ENCODE data around the gene ASPSCR1. TPM values are rescaled to one million over a fixed set of nuclear protein-coding genes. Genes with fewer than 3 reads are reported as not detected.

Gene ASPSCR1
- total and polyA plus RNA-seq, 2 of the 13 experiments (the other 11 are each of a cell fraction or from before 2014, with no cell fraction given): 274 to 314 TPM

DNA sequence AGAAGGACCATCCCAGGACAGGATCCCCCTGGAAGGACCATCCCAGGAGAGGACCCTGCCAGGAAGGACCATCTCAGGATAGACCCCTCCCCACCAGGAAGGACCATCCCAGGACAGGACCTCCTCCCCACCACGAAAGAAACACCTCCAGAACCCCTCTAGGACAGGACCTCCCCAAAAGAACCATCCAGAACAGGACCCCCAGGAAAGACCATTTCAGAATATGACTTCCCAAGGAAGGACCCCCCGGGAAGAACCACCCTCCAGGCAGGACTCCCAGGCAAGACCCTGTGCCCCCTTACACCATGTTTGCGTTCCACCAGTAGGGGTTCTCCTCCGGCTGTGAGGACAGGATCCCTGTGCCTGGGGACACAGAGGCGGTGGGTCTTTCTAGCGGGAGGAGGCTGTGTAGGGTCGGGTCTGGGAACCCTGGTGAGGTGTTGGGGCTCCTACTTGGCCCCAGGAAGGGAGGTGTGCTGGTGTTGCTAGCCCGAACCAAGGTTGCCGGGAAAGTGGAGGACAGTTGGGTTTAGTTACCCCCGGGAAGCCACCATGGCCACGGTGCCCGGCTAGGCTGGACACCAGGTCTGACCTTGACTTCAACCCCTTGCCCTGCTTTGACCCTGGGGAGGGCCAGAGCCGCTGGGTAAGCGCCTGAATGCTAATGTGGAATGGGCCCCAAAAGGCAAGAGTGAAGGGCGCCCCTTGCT lies 18.6 kb upstream of the ASPSCR1 start (continued):
- TF ChIP-seq NFIB (CRISPR knock-in tag; IDR thresholded peaks at IDR 0.05; ENCODE audit: borderline replicate concordance) (no peak), GZF1 (CRISPR knock-in tag; IDR thresholded peaks at IDR 0.05) (no peak), ARID2 (CRISPR knock-in tag; IDR thresholded peaks at IDR 0.05; ENCODE audit: borderline replicate concordance) (no peak), SP140L (CRISPR knock-in tag; IDR thresholded peaks at IDR 0.05; ENCODE audit: borderline replicate concordance) (no peak), SMYD3 (CRISPR knock-in tag; IDR thresholded peaks at IDR 0.05) (0 out of 2 replicates have a peak, but pooled peaks have one; percentile 65), SMARCC2 (IDR thresholded peaks at IDR 0.05) (no peak), ZNF501 (CRISPR knock-in tag; IDR thresholded peaks at IDR 0.05) (peak; percentile 65; the same call in 1 of the 2 replicates), NFE2 (CRISPR knock-in tag; IDR thresholded peaks at IDR 0.05) (no peak), KAT7 (CRISPR knock-in tag; IDR thresholded peaks at IDR 0.05; ENCODE audit: borderline replicate concordance) (peak; percentile 36; the same call in 1 of the 2 replicates), TCF12 (IDR thresholded peaks at IDR 0.05) (no peak), TCF12 (CRISPR knock-in tag; IDR thresholded peaks at IDR 0.05) (no peak), POLR2G (IDR thresholded peaks at IDR 0.05; ENCODE audit: low read depth, low read length) (peak; percentile 50; the same call in 1 of the 2 replicates), NR2F1 (CRISPR knock-in tag; IDR thresholded peaks at IDR 0.05) (0 out of 4 replicates have a peak, but pooled peaks of 1 of the 2 experiments have one; percentile 5), ZNF792 (CRISPR knock-in tag; IDR thresholded peaks at IDR 0.05) (0 out of 2 replicates have a peak, but pooled peaks have one; percentile 5), ZNF746 (CRISPR knock-in tag; IDR thresholded peaks at IDR 0.05) (peak; percentile 41; the same call in 1 of the 2 replicates), HDAC1 (CRISPR knock-in tag; IDR thresholded peaks at IDR 0.05) (0 out of 2 replicates have a peak, but pooled peaks have one; percentile 24)
